ENCODE data around the gene CACNA2D2.
A peak's percentile ranks its signal among the peaks of the same experiment; 100 is the strongest.

Gene CACNA2D2

GRCh38 chr3:50321336-50322114 lies 181.9 kb downstream of the CACNA2D2 start:
- Histone ChIP-seq H3K27me3 (ENCODE audit: insufficient read depth, poor library complexity, severe bottlenecking) (no peaks in the 10 kb centered on the region), H3K27ac (replicated peaks) (peak overlapping the region; percentile 100), H3K4me3 (replicated peaks; ENCODE audit: insufficient read depth, low read length) (peak overlapping the region; percentile 68)
- TF ChIP-seq CTCF (IDR thresholded peaks at IDR 0.05; ENCODE audit: insufficient read depth, low read length) (peak; percentile 32), SPI1 (IDR thresholded peaks at IDR 0.05; ENCODE audit: borderline replicate concordance, low read depth) (no peak), POLR2AphosphoS5 (IDR thresholded peaks at IDR 0.05; ENCODE audit: low read depth) (peak; percentile 32; the same call in 1 of the 2 replicates)
- peak; percentile 78 to 87 for DNase-seq (ENCODE audit: low read depth in 1 of 2, low spot score in 1 of 2)

- DNase-seq (ENCODE audit: low read depth in 1 of 2, low spot score in 1 of 2), result peak; percentile 60 to 65
- peak overlapping the region; percentile 68 for H3K4me3 ChIP-seq (replicated peaks; ENCODE audit: insufficient read depth, low read length)
- TF ChIP-seq REST (IDR thresholded peaks at IDR 0.05; ENCODE audit: insufficient replicate concordance, low read depth) (no peak), POLR2AphosphoS5 (IDR thresholded peaks at IDR 0.05; ENCODE audit: low read depth) (no peak), GABPA (IDR thresholded peaks at IDR 0.05; ENCODE audit: low read depth) (no peak), SPI1 (IDR thresholded peaks at IDR 0.05; ENCODE audit: borderline replicate concordance, low read depth) (no peak), CTCF (IDR thresholded peaks at IDR 0.05; ENCODE audit: insufficient read depth, low read length) (no peak)
- peak overlapping the region; percentile 100 for H3K27ac ChIP-seq (replicated peaks)
- H3K27me3 ChIP-seq (ENCODE audit: insufficient read depth, poor library complexity, severe bottlenecking), result no peaks in the 10 kb centered on the region
Observed at GRCh38 chr3:50320853-50321335, 182.5 kb downstream of the CACNA2D2 start.

- Histone ChIP-seq H3K4me3 (replicated peaks; ENCODE audit: insufficient read depth, low read length) (peak overlapping the region; percentile 68), H3K27me3 (ENCODE audit: insufficient read depth, poor library complexity, severe bottlenecking) (no peaks in the 10 kb centered on the region), H3K27ac (replicated peaks) (peak overlapping the region; percentile 100; the same call in 1 of the 2 replicates)
- TF ChIP-seq REST (IDR thresholded peaks at IDR 0.05; ENCODE audit: insufficient replicate concordance, low read depth) (no peak), CTCF (IDR thresholded peaks at IDR 0.05; ENCODE audit: insufficient read depth, low read length) (no peak), SPI1 (IDR thresholded peaks at IDR 0.05; ENCODE audit: borderline replicate concordance, low read depth) (no peak), POLR2AphosphoS5 (IDR thresholded peaks at IDR 0.05; ENCODE audit: low read depth) (no peak), GABPA (IDR thresholded peaks at IDR 0.05; ENCODE audit: low read depth) (no peak)
- no peak for DNase-seq (ENCODE audit: low read depth in 1 of 2, low spot score in 1 of 2)
Observed at GRCh38 chr3:50319894-50320625, 183.4 kb downstream of the CACNA2D2 start.
